ENCODE data around the gene TMEM235.
"Not testable (repeated sequence)": the region's sequence is repeated elsewhere in the genome, so short reads cannot be mapped to it uniquely, and the experiment has no call there.

TMEM235 gene

DNA sequence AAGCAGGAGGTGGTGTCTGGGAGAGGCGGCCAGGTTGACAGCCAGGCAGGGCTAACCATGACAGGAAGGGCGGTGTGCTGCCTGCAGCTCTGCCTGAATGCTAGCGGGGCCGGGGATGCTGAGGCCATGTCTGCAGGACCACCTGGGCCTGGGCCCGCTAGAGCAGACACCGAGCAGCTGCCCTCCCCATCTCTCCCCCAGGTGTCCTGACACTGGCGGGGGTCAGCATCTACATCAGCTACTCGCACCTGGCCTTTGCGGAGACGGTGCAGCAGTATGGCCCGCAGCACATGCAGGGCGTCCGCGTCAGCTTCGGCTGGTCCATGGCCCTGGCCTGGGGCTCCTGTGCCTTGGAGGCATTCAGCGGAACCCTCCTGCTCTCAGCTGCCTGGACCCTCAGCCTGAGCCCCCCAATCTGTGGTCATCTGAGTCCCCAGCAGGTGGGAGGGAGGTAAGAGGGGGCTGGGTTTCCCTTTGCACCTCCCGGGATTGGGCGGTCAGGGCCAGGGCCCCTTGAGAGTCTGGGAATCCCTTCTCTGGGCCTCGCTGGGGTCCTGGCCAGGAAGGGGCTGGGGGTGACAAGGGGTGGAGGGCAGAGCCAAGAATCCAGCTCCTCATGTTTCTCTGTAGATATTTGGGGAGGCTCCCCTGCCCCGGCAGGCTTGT, 7.5 kb downstream of the TMEM235 start:
- no peak for DNase-seq

DNA sequence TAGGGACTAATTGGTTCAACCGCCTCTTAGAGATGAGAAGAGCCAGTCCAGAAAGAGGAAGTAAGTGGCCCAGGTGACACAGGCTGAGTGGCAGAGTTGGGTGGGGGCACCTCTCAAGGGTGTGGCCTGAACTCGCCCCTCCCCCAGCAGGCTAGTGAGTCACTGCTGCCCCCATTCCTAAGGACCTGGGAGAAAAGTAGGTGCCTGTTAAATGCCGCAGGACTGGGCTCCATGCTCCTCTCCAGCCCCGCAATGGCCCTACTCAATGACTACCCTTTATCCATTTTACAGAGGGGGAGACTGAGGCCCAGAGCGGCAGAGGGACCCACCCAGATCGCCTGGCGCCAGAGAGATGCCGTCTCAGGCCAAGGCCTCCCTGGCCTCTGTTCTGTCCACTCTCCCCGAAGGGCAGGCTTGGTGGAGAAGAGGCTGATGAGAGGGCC, 8.1 kb downstream of the TMEM235 start:
- DNase-seq: no peak

DNA sequence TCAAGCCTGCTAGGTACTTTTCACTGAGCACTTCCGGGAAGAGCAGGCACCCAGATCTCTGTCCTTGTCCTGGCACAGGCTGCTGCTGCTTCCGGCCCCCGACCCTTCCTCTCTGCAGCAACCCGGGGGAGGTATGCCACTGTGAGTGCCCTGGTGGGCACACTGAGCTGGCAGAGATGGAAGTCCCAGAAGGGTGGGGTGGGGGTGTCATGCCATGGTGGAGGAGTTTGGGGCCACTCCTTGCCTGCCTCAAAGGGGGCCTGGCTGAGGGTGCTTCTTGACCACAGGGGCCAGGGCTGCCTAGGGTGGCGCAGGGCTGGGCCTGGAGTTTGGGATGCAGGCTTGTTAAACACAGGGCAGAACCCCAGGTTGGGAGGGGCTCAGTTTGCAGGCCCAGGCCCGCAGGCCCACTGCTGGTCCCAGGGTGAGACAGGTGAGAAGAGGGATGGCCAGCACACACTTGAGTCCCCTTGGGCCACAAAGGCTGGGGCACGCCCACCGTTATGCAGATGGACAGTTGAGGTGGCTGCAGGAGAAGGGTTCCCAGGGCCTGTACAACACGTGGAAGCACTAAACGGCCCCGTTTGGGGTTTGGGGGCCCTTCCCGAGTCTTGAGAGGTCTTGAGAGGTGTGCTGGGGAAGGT, 8.7 kb downstream of the TMEM235 start:
- DNase-seq: no peak

DNA sequence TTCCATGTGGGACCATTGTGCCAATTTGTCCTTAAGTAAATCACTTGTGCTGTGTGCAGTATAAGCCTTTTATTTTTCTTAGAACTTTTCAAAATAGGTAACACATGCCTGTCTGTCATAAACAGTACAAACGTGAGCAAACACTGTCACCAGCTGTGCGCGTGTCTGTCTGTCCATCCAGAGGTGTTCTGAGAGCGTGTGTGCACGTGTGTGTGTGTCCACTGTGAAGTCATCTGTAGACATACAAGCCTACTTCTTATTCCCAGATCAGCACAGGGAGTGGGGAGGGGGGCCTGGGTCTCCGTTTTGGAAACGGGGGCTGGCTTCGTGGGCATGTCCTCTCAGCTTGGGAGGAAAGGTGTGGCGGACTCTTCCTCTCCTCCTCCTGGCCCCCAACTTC, 9.4 kb downstream of the TMEM235 start:
- DNase-seq: no peak

DNA sequence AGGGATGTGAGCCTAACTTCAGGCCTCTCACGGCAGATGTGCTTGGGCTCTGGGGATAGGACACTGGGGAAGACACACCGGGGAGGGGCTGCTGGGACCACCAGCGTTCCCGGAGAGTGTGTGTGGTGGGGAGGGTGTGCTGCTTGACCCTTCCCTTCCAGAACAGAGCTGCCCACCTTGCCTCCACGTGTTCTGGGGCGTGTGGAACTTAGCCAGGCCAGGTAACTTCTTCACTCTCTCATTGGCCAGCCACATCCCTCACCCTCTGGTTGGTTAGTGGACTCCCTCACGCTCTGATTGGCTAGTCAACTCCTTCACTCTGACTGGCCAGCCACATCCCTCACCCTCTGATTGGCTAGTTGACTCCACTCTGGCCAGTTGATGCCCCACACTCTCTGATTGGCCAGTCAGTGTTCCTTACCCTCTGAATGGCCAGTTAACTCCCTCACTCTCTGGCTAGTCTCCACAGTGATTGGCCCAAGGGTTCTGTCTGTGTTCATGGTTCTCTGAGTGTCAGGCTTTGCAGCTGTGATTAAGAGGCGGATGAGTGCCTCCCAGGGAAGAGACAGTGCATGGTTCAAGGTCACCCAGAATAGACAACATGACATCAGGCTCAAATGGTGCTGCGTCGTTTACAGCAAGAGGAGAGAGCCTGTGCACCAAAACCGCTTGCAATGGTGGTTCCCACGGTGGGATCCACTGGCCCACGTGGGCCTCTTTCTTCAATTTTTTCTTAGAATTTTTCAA, 10.0 kb downstream of the TMEM235 start:
- DNase-seq: no peak

DNA sequence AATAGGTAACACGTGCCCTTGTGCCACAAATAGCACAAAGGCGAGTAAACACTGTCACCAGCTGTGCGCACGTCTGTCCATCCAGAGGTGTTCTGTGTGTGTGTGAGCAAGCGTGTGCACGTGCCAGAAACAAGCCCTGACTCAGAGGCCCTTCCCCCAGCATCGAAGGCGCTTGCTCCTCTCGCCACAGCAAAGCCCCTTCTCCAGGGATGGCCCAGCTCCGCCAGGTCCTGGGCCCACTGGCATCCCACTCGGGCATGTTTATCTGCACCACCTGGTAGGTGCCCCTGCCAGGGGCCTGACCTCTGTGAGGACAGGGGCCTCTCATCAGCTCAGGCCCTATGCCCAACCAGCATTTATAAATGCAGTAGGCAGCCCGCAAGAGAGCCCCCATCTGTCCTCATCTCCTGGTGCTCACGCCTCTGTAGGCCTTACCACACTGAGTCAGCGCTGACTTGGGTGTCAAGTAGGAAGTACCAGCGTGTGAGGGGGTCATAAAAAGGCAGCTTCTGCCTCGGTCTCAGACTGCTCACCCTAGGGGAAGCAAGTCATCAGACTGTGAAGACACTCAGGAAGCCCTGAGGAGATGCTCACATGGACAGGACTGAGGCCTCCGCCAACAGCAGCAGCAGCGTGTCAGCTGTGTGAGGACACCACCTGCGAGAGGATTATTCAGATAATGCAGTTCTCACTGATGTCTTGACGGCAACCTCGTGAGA, 10.8 kb downstream of the TMEM235 start:
- no peak for DNase-seq

DNA sequence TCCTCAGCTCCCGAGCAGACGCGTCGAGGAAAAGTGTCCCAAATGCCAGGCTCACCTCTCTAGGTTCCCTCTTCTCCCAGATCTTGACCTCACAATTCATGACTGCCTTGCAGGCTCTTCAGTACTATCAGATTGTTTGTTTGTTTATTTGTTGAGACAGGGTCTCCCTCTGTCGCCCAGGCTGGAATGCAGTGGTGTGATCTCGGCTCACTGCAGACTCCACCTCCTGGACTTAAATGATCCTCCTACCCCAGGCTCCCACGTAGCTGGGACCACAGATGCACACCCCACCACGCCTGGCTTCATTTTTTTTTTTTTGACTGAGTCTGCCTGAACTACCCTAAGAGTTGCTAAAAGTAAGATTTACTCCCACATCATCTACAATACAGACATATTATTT, 15.9 kb downstream of the TMEM235 start:
- no peak for DNase-seq

DNA sequence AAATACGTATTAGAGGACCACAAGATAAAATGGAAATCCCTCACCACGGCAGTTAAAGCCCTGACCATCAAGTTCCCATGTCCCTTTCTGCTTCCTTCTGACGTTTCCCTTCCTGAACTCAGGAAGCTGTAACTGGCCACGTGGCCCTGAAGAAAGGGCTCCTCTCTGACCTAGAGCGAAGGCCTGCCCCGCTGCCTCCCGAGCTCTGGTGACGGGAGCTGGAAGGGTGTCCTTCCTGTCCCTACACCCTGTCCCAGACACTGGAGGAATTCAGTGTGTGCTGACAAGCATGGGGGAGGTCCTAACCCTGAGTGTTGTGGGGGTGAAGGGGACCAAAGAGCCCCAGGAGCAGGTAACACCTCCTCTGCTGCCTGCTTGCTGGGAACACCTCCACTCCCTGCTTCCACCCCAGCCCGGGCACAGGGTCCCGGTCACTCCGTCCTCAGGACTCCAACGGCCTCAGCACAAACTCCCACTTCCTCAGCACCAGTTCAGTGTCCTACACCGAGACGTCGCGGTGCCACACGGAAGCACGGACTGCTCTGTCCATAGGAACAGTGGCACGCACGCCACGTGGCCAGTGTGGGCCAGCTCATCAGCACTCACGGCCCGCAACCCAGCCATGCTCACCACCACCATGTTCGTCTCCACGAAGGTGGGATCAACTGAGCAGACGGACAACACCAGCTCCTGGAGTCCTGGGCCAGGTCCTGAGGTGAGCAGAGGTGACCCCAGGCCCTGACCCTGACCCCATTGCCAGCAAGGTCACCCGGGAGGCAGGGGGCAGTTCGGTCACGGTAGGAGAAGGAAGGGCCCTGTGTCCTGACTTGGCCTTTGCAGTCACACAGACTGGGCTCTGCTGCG, 16.9 kb downstream of the TMEM235 start:
- no peak for DNase-seq

DNA sequence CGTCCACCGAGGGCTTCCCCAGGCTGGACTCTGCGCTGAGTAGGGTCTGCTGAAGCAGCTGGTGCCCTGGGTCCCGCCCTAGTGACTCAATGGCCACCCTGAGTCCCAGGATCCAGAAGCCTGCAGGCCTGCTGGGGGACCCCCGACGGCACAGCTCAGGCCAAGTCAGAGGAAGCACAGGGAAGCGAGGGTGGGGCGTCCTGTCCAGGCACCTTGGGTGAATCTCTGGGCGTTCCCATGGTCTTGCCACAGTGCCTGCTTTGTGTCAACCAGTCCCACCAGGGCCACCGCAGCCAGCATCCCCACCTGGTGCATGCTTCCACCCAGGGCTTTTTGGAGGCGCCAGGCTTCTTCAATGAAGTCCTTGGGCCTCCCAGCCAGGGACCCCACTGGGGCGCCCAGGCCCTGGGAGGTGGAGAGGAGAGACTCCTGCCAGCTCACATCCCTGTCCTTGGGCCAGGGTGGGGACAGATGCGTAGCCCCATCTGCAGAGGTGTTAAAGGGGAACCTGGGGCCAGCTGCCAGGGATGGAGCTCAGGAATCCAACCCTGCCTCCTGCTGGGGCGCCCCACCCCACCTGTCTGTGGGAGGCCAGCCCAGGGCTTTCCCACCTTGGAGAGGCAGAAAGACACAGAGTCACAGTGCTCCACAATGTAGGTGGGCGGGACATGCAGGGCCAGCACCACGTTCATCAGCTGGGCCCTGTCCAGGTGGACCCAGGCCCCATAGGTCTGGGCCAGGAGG, 17.8 kb downstream of the TMEM235 start:
- no peak for DNase-seq

DNA sequence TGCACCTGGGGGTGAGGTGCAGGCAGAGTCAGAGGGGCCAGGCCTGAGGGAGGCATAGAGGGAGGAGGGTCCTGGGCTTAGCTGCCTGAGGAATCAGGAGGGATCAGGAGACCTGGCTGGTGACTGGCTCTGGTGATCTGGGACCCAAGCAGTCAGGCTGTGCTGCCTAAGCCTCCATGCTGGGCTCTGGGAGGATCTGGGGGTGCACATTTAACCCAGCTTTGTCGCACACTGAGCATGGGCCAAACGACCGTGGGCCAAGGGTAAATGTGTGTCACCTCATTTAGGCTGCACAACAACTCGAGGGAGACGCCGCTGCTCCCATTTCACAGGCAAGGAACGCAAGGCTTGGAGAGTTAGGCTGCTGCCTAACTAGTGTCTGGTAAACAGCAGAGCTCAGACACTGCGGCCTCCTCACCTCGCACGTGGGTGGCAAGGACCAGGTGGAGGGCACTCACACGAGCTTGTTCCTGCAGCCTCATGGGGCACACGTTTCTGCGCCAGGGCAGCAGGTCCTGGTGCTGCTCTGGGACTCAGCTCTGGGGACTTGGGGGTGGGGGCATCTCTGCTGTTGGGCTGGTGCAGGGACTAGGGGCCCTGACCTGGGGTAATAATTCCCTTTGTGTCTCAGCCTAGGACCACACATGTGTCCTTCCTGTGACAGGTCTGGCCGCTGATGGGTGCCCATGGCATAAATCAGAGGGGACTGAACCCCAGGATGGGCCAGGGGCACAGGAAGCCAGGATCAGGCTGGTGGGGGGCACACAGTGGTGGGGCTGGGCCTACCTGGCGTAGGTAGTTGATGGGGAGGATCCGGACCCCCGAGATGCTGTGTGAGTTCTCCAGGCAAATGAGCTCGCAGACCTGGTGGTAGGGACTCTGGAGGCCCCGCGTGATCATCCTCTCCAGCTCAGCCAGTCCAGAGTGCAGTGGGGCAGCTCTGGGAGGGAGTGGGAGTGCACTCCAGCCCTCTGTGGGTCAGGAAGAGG, 18.7 kb downstream of the TMEM235 start:
- DNase-seq: no peak

DNA sequence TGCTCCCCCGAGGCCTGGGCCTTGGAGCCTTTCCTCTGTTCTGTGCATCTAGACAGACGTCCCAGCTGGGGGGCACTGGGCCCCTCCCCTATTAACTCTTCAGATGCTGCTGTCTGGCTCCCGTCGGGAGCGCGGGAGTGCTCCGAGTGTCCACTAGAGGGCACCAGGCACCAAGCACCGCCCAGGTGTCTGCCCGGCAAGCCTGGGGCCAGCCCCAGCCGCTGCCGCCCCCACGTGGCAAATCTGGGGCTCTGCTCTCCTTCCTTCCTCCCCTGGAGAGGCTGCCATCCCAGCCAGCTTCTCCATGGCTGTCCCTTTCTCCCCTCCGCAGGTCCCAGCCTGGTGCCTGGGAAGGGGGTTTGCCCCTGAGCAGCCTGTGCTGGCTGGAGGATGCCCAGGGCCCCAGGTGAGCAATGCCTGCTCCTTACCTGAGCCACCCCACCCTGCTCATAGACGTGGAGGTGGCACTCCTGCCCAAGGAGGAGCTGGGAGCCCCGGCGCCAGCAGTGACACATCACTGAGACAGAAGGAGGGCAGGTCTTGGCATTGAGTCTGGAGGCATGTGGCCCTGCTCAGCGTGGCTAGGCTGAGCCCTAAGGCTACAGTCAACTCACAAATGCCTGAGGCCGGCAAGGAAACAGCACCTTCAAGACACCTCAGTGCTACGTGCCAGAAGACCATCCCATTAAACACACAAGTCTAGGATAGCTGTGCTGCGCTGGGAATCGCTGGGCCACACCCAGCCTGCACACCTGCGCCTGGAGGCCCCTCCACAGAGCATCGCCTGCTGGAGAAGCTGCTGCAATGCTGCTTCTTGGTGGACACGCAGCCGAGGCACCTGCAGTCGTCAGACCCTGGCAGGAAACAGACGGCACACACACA, 19.7 kb downstream of the TMEM235 start:
- peak; percentile 92 for DNase-seq

DNA sequence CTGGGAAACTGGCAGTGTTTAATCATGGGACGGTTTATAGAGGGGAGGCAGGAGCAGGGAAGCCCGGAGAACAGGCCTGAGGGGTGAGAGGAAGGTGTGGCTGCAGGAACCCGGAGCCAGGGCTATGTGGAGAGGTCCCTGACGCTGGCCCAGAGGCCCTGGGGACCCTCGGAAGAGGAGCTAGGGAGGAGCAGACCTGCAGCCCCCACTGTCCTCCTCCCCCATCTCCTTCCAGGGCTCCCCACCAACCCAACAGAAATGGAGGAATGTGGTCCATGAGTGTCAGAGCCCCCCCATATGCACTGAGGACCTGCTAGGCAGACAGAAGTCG, 20.3 kb downstream of the TMEM235 start:
- no peak for DNase-seq

DNA sequence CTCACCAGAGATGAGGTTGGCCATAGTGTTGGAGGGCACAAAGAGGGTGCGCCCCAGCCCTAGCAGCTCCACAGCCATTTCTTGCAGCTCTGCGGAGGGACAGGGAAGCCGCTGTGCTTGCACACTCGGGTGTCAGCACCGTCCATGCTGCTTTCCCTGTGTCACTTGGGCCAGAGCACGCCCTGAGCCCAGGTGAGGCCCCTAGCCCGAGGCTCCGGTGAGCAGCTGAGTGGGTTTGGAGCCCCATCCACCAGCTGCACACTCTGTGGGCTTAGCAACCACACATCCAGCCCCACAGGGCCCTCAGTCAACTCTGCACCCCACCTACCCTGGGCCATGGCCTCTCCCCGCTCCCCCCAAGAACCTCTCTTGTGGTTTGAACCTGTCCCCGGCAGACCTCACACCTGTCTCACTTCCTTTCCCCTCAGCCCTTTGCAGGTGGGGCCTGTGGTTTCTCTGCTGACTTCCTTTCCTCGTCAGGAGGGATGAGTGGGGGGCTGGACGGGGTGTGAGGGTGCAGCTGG, 20.7 kb downstream of the TMEM235 start:
- peak; percentile 59 for DNase-seq

DNA sequence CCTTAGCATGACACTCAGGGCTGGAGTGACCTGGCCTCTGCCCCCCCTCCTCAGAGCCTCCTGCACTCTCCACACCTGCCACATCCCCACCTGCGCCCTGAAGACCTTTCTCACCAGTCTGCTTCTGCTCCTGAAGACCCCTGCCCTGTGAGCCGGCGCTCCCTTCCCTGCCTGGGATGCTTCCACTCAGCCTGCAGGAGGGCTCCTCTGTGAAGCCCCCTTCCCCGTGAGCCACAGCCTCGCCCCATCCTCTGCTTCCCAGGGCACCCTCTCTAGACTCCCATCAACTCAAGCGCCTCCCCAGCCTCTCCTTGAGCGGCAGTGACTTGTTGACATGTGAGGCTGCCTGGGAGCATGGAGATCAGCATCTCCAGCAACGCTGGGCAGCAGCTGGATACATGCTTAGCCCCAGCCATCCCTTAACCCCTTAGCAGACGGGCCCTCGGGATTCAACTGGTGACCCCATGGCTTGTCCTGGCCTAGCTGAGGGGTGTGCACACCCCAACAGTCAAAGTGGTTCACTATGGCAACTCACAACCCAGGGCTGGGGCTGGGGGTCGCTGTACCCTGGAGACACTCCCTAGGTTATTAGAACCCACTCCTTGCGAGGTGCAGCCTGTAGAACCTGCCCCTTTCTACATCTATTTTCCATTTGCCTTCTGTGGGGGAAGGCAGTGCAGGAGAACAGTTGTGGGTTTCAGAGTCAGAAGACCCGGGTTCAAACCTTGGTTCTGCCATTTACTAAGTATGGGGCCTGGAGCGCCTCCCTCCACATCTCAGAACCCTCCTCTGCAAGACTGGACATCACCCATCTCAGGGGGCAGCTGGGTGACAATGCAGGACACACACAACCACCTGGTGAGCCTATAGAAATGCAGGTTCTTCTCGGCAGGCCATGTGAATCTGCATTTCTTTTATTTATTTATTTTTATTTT, 21.5 kb downstream of the TMEM235 start:
- no peak for DNase-seq

DNA sequence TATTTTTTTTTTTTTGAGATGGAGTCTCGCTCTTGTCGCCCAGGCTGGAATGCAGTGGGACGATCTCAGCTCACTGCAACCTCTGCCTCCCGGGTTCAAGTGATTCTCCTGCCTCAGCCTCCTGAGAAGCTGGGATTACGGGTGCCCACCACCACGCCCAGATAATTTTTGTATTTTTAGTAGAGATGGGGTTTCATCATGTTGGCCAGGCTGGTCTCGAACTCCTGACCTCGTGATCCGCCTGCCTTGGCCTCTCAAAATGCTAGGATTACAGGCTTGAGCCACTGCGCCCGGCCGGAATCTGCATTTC, 22.2 kb downstream of the TMEM235 start:
- not testable (repeated sequence) for DNase-seq

DNA sequence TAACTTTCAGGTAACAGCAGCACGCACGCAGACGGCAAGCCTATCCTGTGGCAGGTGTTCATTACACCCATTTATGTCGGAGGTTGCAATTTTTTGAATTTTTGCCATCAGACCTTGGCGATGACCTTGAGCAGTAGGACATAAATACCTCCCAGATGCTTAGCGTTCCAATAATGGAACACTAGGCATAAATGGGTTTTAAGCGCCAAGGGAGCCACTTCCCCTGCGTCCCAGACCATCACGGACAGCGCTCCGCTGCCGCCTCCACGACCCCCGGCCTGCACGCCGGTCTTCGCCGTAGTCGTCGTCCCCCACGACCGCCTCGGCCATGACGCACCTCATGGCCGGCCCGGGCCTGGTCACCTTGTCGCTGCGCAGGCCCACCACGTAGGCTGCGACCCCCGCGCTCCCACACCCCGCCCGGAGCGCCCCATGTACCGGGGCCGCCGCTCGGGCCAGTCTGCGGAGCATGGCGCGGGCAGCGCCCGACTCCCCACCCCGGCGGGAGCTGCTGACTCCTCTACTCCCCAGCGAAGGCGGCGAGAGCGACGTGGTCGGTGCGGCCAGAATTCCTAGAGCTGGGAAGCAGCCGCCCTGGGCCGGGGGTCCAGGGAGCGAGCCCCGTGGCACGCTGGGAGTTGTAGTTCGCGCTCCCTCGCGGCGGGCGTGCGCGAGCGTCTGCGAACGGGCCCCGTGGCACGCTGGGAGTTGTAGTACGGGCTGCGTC, 22.7 kb downstream of the TMEM235 start:
- DNase-seq: peak; percentile 86

DNA sequence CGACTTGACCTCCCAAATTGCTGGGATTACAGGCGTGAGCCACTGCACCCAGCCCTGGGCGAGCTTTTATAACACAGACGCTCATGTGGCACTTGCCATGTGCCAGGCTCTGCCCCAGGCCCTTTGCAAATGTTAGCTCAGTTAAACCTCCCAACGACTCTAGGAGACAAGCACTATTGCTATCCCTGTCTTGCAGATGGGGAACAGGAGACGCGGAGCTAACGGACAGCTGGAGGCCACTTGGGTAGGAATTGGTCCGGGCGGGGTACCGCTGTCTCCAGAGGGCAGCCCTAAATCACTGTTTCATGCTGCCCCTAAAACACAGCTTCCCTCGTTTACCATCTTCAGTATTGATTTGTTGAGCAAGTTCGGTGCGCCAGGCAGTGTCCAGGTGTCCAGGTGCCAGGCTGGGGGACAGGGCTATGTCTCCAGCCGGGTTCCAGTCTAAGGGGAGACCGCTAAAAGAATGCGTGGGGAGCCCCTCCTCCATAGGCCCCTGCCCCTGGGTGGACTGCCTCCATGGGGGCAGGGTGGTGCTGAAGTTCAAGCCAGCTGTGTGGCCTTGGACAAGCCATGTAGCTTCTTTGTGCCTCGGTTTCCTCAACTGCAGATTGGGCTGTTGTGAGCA, 23.7 kb downstream of the TMEM235 start:
- no peak for DNase-seq

Measured in stimulated activated CD8-positive, alpha-beta memory T cell treated with anti-CD3 and anti-CD28 coated beads, Interleukin-4, amount 100 ng/mL, for 48 hours (primary cell).